ENCODE results near the gene PTPN3.

PTPN3 gene

DNA sequence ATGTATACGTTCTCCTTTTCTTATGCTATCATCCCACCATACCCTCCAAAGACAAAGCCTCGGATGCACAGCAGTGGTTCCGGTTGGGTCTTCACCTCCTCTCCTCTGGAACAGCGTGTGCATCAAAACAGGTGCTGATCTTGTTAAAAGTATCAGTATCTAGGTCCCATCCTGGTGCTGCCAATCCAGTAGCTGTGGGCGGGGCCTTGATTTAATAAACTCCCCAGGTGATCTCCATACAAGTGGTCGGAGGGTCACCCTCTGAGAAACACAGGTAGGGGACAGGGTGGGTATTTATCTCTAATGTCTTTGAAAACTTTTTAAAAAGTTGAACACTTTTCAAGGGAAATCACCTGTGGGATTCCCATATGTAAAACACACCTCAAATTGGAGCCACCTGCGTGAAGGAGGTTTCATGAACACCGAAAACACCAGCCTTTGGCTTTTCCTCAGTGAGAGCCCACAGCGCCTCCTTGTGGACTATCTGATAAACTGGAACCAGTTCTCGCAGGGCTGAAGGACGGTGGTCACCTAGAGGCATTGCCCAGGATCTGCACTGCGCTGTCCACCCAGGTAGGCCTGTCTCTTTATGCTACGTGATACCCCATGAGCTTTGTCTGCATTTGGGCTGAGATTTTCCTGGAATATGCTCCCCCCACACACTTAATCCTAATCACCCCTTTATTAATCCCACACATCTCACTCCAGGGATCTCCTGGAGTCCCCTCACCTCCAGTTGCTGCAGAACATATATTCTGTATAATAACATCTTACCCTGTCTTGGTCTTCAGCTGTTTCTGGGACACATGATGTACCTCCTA lies 96.7 kb downstream of the PTPN3 start:
- no peaks in the 10 kb centered on the region for H3K27me3 ChIP-seq (ENCODE audit: control insufficient read depth, insufficient read depth, low read length)
- H3K9ac ChIP-seq (ENCODE audit: low read depth, low read length) = no peak overlapping the region
- H3K4me3 ChIP-seq (ENCODE audit: low read length) = no peak overlapping the region
- no peak overlapping the region for H3K4me2 ChIP-seq (ENCODE audit: low read length)
- H3K36me3 ChIP-seq (ENCODE audit: insufficient read depth, low read length) = peaks cover 25% of the 10 kb centered on the region
- H3K4me1 ChIP-seq (ENCODE audit: control insufficient read depth, insufficient read depth, low read length) = peaks cover 13% of the 10 kb centered on the region
- no peaks in the 10 kb centered on the region for H3K9me3 ChIP-seq (replicated peaks; ENCODE audit: low read length)

DNA sequence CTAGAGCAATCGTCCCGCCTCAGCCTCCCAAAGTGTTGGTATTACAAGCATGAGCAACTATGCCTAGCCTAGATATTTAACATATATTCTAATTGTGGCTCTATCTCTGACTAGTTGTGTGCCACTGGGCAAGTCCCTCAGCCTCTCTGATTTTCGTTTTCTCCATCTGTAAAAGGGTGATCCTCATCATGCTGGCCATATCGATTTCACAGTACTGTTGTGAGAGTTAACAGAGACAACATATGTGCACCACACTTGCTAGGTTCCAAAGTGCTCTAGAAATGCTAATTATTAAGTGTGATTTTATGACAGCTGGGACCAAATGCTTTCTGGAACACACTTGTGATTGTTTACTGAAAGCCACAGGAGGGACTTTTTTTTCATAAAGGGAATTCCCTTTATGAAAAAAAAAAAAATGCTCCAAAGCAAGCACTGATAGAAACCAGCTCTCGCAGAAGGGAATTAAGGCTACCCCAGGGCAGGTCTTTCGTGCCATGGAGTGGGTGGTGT lies 98.8 kb downstream of the PTPN3 start:
- Histone ChIP-seq H3K36me3 (ENCODE audit: insufficient read depth, low read length) (peaks cover 12% of the 10 kb centered on the region), H3K27me3 (ENCODE audit: control insufficient read depth, insufficient read depth, low read length) (no peaks in the 10 kb centered on the region), H3K9me3 (replicated peaks; ENCODE audit: low read length) (no peaks in the 10 kb centered on the region), H3K4me1 (ENCODE audit: control insufficient read depth, insufficient read depth, low read length) (peaks cover 13% of the 10 kb centered on the region), H3K4me2 (ENCODE audit: low read length) (no peak overlapping the region), H3K4me3 (ENCODE audit: low read length) (no peak overlapping the region), H3K9ac (ENCODE audit: low read depth, low read length) (no peak overlapping the region)

DNA sequence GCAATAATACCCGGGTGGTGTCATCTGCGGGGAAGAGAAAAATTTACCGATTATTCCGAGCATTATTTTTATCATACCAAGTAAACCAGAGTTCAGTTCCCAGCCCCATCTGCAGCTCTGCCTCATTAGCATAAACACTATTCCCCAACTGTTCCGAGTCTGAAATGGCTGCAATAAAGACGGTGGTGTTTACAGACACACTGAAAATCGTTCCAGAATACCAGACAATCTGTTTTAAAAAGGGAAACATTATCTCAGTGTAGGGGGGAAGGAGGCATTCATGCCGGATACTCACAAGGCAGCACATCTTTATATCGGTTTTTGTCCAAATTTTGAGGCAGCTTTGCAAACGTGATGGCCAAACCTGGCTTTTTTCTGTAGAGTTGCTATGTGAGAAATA lies 106.9 kb downstream of the PTPN3 start:
- Histone ChIP-seq H3K27me3 (ENCODE audit: control insufficient read depth, insufficient read depth, low read length) (no peaks in the 10 kb centered on the region), H3K9ac (ENCODE audit: low read depth, low read length) (no peak overlapping the region), H3K4me1 (ENCODE audit: control insufficient read depth, insufficient read depth, low read length) (no peaks in the 10 kb centered on the region), H3K4me3 (ENCODE audit: low read length) (no peak overlapping the region), H3K9me3 (replicated peaks; ENCODE audit: low read length) (no peaks in the 10 kb centered on the region), H3K36me3 (ENCODE audit: insufficient read depth, low read length) (peaks cover 11% of the 10 kb centered on the region), H3K4me2 (ENCODE audit: low read length) (no peak overlapping the region)

DNA sequence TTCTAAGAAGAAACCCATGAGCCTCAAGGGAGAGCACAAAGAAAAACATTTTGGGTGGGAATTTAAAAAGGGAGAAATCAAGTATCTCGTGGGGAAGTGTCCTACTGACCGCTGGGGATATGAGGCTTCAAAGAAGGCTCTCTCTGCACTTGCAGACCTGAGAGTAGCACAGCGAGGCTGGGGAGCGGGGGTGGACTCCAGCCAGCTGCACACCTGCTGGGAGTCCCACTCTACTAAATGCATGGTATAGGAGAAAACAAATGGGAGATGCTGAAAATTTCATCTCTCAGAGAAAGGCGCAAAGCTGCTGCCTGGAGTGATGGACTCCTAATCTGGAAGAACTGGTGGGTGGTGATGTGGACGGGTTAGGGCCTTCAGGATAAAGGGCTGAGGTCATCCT lies 110.3 kb downstream of the PTPN3 start:
- H3K4me1 ChIP-seq (ENCODE audit: control insufficient read depth, insufficient read depth, low read length) = no peaks in the 10 kb centered on the region
- peaks cover 17% of the 10 kb centered on the region for H3K36me3 ChIP-seq (ENCODE audit: insufficient read depth, low read length)
- H3K27me3 ChIP-seq (ENCODE audit: control insufficient read depth, insufficient read depth, low read length) = no peaks in the 10 kb centered on the region
- no peak overlapping the region for H3K4me3 ChIP-seq (ENCODE audit: low read length)
- H3K9me3 ChIP-seq (replicated peaks; ENCODE audit: low read length) = no peaks in the 10 kb centered on the region
- no peak overlapping the region for H3K9ac ChIP-seq (ENCODE audit: low read depth, low read length)
- H3K4me2 ChIP-seq (ENCODE audit: low read length) = no peak overlapping the region

DNA sequence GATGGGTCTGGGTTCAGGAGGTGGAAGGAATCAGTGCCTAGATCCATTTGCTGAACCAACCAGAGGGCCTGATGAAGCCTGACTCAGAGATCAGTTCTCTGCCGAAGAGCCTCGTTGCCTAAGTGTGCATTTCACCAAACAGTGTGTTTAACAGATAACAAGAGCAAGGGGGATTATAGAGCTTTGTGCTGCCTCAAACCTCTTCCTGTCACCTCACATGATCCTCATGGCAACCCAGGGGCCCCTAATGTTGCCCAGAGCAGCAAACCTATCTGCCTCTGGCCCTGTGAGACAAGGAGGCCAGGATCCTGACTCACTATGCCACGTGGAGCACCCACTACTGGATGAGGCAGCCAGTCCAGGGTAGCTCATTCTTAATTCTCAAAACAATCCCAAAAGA lies 110.9 kb downstream of the PTPN3 start:
- no peak overlapping the region for H3K9ac ChIP-seq (ENCODE audit: low read depth, low read length)
- no peak overlapping the region for H3K4me2 ChIP-seq (ENCODE audit: low read length)
- no peak overlapping the region for H3K4me3 ChIP-seq (ENCODE audit: low read length)
- H3K4me1 ChIP-seq (ENCODE audit: control insufficient read depth, insufficient read depth, low read length) = no peaks in the 10 kb centered on the region
- no peaks in the 10 kb centered on the region for H3K27me3 ChIP-seq (ENCODE audit: control insufficient read depth, insufficient read depth, low read length)
- H3K9me3 ChIP-seq (replicated peaks; ENCODE audit: low read length) = no peaks in the 10 kb centered on the region
- H3K36me3 ChIP-seq (ENCODE audit: insufficient read depth, low read length) = peaks cover 20% of the 10 kb centered on the region

DNA sequence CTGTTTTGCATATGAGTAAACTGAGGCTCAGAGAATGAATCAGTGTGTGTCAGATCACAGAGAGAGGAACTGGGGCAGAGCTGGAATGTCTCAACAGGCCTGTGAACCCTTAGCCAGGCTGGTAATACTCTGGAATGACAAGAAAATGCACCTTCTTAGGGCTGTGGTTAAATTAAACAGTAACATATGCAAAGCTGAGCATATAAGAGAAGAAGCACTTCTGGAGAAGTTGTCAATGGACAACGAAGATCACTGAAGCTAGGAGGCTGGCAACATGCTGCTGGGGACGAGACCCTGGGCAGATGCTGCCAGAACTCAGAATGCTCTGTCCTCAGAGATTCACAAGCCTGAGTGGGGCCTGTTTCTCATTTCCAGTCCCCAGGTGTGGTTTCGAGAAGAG lies 112.6 kb downstream of the PTPN3 start:
- no peak overlapping the region for H3K9ac ChIP-seq (ENCODE audit: low read depth, low read length)
- no peak overlapping the region for H3K4me2 ChIP-seq (ENCODE audit: low read length)
- H3K4me3 ChIP-seq (ENCODE audit: low read length) = no peak overlapping the region
- H3K27me3 ChIP-seq (ENCODE audit: control insufficient read depth, insufficient read depth, low read length) = no peaks in the 10 kb centered on the region
- H3K36me3 ChIP-seq (ENCODE audit: insufficient read depth, low read length) = peaks cover 20% of the 10 kb centered on the region
- H3K9me3 ChIP-seq (replicated peaks; ENCODE audit: low read length) = no peaks in the 10 kb centered on the region
- no peaks in the 10 kb centered on the region for H3K4me1 ChIP-seq (ENCODE audit: control insufficient read depth, insufficient read depth, low read length)

DNA sequence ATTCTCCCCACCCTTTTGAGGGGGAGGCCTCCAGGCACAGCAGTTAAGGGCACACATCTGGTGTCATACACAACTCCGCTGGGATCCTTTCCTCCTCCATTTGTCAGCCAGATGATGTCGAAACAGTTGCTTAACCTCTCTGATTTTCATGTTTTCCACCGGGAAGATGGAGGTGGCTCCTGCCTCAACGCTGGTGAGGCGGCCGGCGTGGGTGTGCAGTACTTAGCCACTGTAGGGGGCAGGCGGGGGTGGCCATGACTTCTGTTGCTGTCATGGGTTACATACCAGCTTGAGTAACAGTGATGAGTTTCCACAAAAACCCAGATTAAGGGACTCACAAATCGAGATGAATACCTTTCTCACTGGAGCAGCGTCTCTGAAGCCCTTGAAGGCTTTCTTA lies 114.2 kb downstream of the PTPN3 start:
- Histone ChIP-seq H3K27me3 (ENCODE audit: control insufficient read depth, insufficient read depth, low read length) (no peaks in the 10 kb centered on the region), H3K4me3 (ENCODE audit: low read length) (no peak overlapping the region), H3K9ac (ENCODE audit: low read depth, low read length) (no peak overlapping the region), H3K36me3 (ENCODE audit: insufficient read depth, low read length) (peaks cover 14% of the 10 kb centered on the region), H3K4me2 (ENCODE audit: low read length) (no peak overlapping the region), H3K4me1 (ENCODE audit: control insufficient read depth, insufficient read depth, low read length) (no peaks in the 10 kb centered on the region), H3K9me3 (replicated peaks; ENCODE audit: low read length) (no peaks in the 10 kb centered on the region)

DNA sequence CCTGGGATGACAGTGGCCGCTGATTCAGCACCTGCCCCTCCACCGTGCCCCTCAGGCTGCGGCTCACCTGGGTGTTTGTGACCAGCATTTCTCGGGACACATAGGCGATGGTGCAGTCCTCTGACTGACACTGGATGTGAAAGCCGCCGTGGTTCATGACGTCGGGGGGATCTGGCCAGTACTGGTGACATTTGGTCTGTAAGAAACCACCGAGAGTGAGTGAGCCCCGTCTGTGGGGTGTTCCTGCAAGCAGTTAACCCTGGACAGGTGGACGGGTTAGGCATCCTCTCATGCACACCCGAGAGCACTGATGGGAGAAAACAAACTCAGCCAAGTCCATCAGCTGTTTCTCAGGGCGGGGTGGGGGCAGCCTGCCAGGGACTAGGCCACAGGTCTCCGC lies 114.8 kb downstream of the PTPN3 start:
- Histone ChIP-seq H3K4me3 (ENCODE audit: low read length) (no peak overlapping the region), H3K27me3 (ENCODE audit: control insufficient read depth, insufficient read depth, low read length) (no peaks in the 10 kb centered on the region), H3K36me3 (ENCODE audit: insufficient read depth, low read length) (peaks cover 10% of the 10 kb centered on the region), H3K9ac (ENCODE audit: low read depth, low read length) (no peak overlapping the region), H3K4me1 (ENCODE audit: control insufficient read depth, insufficient read depth, low read length) (no peaks in the 10 kb centered on the region), H3K4me2 (ENCODE audit: low read length) (no peak overlapping the region), H3K9me3 (replicated peaks; ENCODE audit: low read length) (no peaks in the 10 kb centered on the region)

DNA sequence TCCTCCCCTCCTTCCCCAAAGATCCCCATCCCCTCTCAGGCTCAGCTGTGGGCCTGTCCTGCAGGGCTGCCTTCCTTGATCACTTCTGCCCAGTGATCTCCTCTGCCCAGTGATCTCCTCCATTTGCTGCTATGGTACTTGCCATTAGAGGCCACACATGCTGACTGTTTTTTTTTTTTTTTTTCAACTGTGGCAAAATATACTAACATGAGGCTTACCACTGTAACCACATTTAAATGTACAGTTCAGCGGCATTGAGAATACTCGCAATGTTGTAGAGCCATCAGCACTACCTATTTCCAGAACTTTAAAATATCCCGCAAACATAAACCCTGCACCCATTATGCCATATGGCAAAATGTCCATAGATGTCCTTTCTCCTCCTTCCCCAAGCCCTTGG lies 115.5 kb downstream of the PTPN3 start:
- Histone ChIP-seq H3K9me3 (replicated peaks; ENCODE audit: low read length) (no peaks in the 10 kb centered on the region), H3K27me3 (ENCODE audit: control insufficient read depth, insufficient read depth, low read length) (no peaks in the 10 kb centered on the region)

DNA sequence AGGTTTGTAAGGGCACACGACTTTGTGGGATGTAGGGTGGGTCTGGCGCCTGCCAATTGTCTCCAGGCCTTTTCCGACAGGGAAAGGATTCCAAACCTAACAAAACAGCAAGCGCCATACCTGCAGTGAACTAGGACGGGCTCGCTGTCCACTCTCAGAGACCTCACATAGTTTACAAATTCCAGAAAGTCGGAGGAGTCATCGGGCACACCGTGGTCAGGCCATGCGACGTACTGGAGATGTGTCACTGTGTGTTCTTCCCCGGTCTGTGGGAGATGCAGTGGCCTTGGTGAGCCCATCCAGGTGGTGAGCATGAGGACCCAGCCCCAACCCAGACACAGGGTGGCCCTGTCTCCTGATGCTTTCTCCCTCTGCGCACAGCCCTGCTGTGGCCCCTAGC lies 115.9 kb downstream of the PTPN3 start:
- no peak overlapping the region for H3K4me2 ChIP-seq (ENCODE audit: low read length)
- no peaks in the 10 kb centered on the region for H3K9me3 ChIP-seq (replicated peaks; ENCODE audit: low read length)
- H3K27me3 ChIP-seq (ENCODE audit: control insufficient read depth, insufficient read depth, low read length) = no peaks in the 10 kb centered on the region
- H3K4me1 ChIP-seq (ENCODE audit: control insufficient read depth, insufficient read depth, low read length) = no peaks in the 10 kb centered on the region
- H3K4me3 ChIP-seq (ENCODE audit: low read length) = no peak overlapping the region
- peaks cover 12% of the 10 kb centered on the region for H3K36me3 ChIP-seq (ENCODE audit: insufficient read depth, low read length)
- no peak overlapping the region for H3K9ac ChIP-seq (ENCODE audit: low read depth, low read length)

More for the DNA sequence above, 115.5 kb downstream of the PTPN3 start:
- H3K36me3 ChIP-seq (ENCODE audit: insufficient read depth, low read length) = peaks cover 12% of the 10 kb centered on the region
- no peak overlapping the region for H3K4me3 ChIP-seq (ENCODE audit: low read length)
- H3K4me1 ChIP-seq (ENCODE audit: control insufficient read depth, insufficient read depth, low read length) = no peaks in the 10 kb centered on the region
- no peak overlapping the region for H3K9ac ChIP-seq (ENCODE audit: low read depth, low read length)
- no peak overlapping the region for H3K4me2 ChIP-seq (ENCODE audit: low read length)

DNA sequence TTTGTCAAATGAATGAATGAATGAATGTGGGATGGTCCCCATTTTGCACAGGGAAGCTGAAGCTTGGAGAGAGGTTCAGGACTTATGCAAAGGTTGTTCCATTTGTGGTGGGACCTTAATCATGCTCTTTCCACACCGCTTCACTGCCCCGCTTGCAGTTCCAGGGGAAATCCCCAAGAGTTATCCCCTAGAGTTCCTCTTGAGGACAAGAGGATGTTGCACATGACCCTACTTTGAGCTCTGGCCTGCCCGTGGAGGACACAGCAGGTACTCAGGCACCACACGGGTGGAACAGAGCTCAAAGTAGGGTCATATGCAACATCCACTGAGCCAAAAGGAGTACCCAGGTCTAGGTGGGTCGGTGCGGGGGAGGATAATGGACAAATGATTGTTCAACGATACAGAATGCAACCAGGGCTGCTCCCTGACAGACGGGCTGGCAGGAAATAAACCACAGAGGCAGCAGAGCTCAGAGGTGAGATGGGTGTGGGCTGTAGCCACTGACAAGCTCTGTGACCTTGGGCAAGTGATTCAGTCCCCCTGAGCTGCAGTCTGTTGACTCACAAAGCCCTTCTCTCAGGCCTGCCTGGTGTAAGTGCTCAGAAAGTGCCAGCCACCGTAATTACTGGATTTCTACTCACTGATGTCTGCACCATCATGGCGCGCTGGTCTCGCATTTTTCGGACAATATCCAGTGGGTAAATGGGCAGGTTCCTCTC lies 116.9 kb downstream of the PTPN3 start:
- no peaks in the 10 kb centered on the region for H3K27me3 ChIP-seq (ENCODE audit: control insufficient read depth, insufficient read depth, low read length)
- no peak overlapping the region for H3K9ac ChIP-seq (ENCODE audit: low read depth, low read length)
- no peak overlapping the region for H3K4me3 ChIP-seq (ENCODE audit: low read length)
- H3K9me3 ChIP-seq (replicated peaks; ENCODE audit: low read length) = no peaks in the 10 kb centered on the region
- peaks cover 12% of the 10 kb centered on the region for H3K36me3 ChIP-seq (ENCODE audit: insufficient read depth, low read length)
- H3K4me2 ChIP-seq (ENCODE audit: low read length) = no peak overlapping the region
- no peaks in the 10 kb centered on the region for H3K4me1 ChIP-seq (ENCODE audit: control insufficient read depth, insufficient read depth, low read length)
